Coronary artery (tissue), 2 donors: Measurements from ENCODE around the gene RGS6.

Experiments
- DNase-seq: peaks from one replicate; pipeline ENCODE4 v3.0.0-alpha.2; 2017; ENCODE audit warnings: low spot score
- H3K27ac ChIP-seq, 2 donors: fragments of 200-600 bp; sonication (generic); one replicate each; pipeline ENCODE4 v1.5.1; 2016 to 2019
- H3K4me3 ChIP-seq: fragments of 200-600 bp; sonication (generic); 2 replicates; pipeline ENCODE4 v1.5.1; 2016; ENCODE audit warnings: mild to moderate bottlenecking, moderate library complexity
- TF ChIP-seq, protein P1 (sequence below): fragments of 200-600 bp; sonication (generic); IDR thresholded peaks from one replicate; pipeline ENCODE4 v1.5.1; 2019; ENCODE audit warnings: antibody characterized with exemption

RGS6 gene

DNA sequence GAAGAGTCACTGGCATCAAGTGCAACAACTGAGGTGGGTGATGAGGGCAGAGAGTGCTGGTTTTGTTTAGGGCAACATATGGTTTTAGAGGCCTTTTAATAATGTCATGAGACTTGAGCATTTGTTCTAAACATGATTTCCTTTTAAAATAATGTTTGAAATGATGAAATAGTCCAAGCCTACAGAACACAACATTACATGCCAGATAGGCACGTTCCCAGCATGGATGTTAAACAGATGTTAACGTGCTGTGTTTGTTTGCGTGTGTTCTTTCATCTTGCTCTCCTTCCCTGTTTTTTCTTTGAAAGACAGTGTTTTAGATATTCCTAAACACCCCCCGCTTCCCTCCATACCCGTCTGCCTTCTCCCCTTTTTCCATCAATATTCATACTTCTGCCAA lies 82.3 kb downstream of the RGS6 start:
- Histone ChIP-seq H3K4me3 (no peak overlapping the region), H3K27ac (no peak overlapping the region)
- DNase-seq: no peak
- TF ChIP-seq, protein P1, sequence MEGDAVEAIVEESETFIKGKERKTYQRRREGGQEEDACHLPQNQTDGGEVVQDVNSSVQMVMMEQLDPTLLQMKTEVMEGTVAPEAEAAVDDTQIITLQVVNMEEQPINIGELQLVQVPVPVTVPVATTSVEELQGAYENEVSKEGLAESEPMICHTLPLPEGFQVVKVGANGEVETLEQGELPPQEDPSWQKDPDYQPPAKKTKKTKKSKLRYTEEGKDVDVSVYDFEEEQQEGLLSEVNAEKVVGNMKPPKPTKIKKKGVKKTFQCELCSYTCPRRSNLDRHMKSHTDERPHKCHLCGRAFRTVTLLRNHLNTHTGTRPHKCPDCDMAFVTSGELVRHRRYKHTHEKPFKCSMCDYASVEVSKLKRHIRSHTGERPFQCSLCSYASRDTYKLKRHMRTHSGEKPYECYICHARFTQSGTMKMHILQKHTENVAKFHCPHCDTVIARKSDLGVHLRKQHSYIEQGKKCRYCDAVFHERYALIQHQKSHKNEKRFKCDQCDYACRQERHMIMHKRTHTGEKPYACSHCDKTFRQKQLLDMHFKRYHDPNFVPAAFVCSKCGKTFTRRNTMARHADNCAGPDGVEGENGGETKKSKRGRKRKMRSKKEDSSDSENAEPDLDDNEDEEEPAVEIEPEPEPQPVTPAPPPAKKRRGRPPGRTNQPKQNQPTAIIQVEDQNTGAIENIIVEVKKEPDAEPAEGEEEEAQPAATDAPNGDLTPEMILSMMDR: no peak

- TF ChIP-seq, protein P1: no peak
- Histone ChIP-seq H3K4me3 (no peak overlapping the region), H3K27ac (no peak overlapping the region)
- no peak for DNase-seq
Measured at GRCh38 chr14:72017290-72017689, 85.1 kb downstream of the RGS6 start.

- Histone ChIP-seq H3K4me3 (no peak overlapping the region), H3K27ac (no peak overlapping the region)
- TF ChIP-seq, protein P1: no peak
- no peak for DNase-seq
Measured at GRCh38 chr14:72023128-72024042, 91.2 kb downstream of the RGS6 start.

- TF ChIP-seq, protein P1: no peak
- no peak overlapping the region for H3K4me3 ChIP-seq
- no peak for DNase-seq
- no peak overlapping the region for H3K27ac ChIP-seq
Measured at GRCh38 chr14:72024043-72024407, 91.8 kb downstream of the RGS6 start.

- no peak for DNase-seq
- TF ChIP-seq, protein P1: no peak
- no peak overlapping the region for H3K27ac ChIP-seq
- H3K4me3 ChIP-seq: no peak overlapping the region
Measured at GRCh38 chr14:72024504-72024903, 92.3 kb downstream of the RGS6 start.

- no peak overlapping the region for H3K4me3 ChIP-seq
- H3K27ac ChIP-seq: no peak overlapping the region
- TF ChIP-seq, protein P1: no peak
- DNase-seq: no peak
Measured at GRCh38 chr14:72026536-72026935, 94.3 kb downstream of the RGS6 start.

DNA sequence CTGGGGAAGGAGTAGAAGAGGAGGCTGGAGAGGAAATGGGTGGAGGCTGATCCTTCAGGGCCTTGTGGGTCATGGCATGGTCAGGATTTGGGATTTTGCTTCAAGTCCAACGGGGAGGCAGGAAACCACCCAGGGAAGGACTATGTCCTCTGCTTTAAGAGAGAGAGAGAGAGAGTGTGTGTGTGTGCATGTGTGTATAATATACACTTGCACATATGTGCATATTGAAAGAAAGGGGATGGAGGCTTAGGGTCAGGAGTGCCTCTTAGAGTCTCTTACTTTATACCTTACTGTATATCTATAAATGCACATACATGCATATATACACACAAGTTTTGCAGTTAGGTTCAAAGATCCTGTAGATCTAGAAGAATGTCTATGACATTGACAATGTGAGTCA lies 94.8 kb downstream of the RGS6 start:
- DNase-seq: no peak
- H3K27ac ChIP-seq: no peak overlapping the region
- H3K4me3 ChIP-seq: no peak overlapping the region
- TF ChIP-seq, protein P1: no peak
